ENCODE data around the gene OST4. TPM values are rescaled to one million over a fixed set of nuclear protein-coding genes. Genes with fewer than 3 reads are reported as not detected.
A peak's percentile ranks its signal among the peaks of the same experiment; 100 is the strongest.

The OST4 gene
- total RNA-seq, 1 donor from 2014 or later, result 248 TPM

- intact Hi-C loops (cut with DNase I), result no loop called here
- no peaks in the 10 kb centered on the region for H3K9me3 ChIP-seq
- peak overlapping the region; percentile 99 for H3K4me3 ChIP-seq
- peaks cover 33% of the 10 kb centered on the region for H3K36me3 ChIP-seq
- no peaks in the 10 kb centered on the region for H3K27me3 ChIP-seq
- H3K4me1 ChIP-seq, result peaks cover 16% of the 10 kb centered on the region
- TF ChIP-seq CTCF (IDR thresholded peaks at IDR 0.05), result no peak
- peak overlapping the region; percentile 91 for H3K27ac ChIP-seq
- peak; percentile 1 for ATAC-seq
- no peak for DNase-seq
Observed at GRCh38 chr2:27033253-27033852, 38.1 kb downstream of the OST4 start.

- DNase-seq (peak; percentile 96), ATAC-seq (peak; percentile 98)
- Histone ChIP-seq H3K27ac (peak within 1 kb of the TSS; percentile 91), H3K27me3 (no peaks in the 10 kb centered on the region), H3K4me3 (peak within 1 kb of the TSS; percentile 99), H3K36me3 (peaks cover 29% of the 10 kb centered on the region), H3K9me3 (no peaks in the 10 kb centered on the region), H3K4me1 (peaks cover 16% of the 10 kb centered on the region)
- intact Hi-C loops (cut with DNase I), result no loop called here
- no peak for TF ChIP-seq CTCF (IDR thresholded peaks at IDR 0.05)
Observed at GRCh38 chr2:27032495-27033252, 38.8 kb downstream of the OST4 start, which contains the start of gene TMEM214. Gene TMEM214 (plus strand): TSS chr2:27032965. CDS start chr2:27033016, 51 bp downstream.

- intact Hi-C loops (cut with DNase I), result no loop called here
- Histone ChIP-seq H3K4me3 (no peak overlapping the region), H3K27me3 (no peaks in the 10 kb centered on the region), H3K4me1 (peaks cover 8% of the 10 kb centered on the region), H3K27ac (no peak overlapping the region), H3K9me3 (no peaks in the 10 kb centered on the region), H3K36me3 (peaks cover 24% of the 10 kb centered on the region)
- ATAC-seq (no peak), DNase-seq (no peak)
- TF ChIP-seq CTCF (IDR thresholded peaks at IDR 0.05), result no peak
Observed at GRCh38 chr2:27029051-27029450, 42.4 kb downstream of the OST4 start.

- ATAC-seq, result no peak
- Histone ChIP-seq H3K36me3 (peaks cover 40% of the 10 kb centered on the region), H3K27me3 (no peaks in the 10 kb centered on the region), H3K4me3 (no peak overlapping the region), H3K27ac (no peak overlapping the region), H3K4me1 (no peaks in the 10 kb centered on the region), H3K9me3 (no peaks in the 10 kb centered on the region)
- no peak for TF ChIP-seq CTCF (IDR thresholded peaks at IDR 0.05)
- intact Hi-C loops (cut with DNase I), result no loop called here
- no peak for DNase-seq
Observed at GRCh38 chr2:27027211-27027651, 44.2 kb downstream of the OST4 start.

GRCh38 chr2:27025861-27026851 is 45.3 kb downstream of the OST4 start:
- TF ChIP-seq CTCF (IDR thresholded peaks at IDR 0.05), result no peak
- ATAC-seq, result no peak
- intact Hi-C loops (cut with DNase I), result no loop called here
- Histone ChIP-seq H3K27me3 (no peaks in the 10 kb centered on the region), H3K36me3 (peaks cover 41% of the 10 kb centered on the region), H3K27ac (no peak overlapping the region), H3K4me1 (no peaks in the 10 kb centered on the region), H3K9me3 (no peaks in the 10 kb centered on the region), H3K4me3 (no peak overlapping the region)
- no peak for DNase-seq

Data from upper lobe of right lung (tissue), 1 donor.